ENCODE data around the gene SNRPD2. TPM values are rescaled to one million over a fixed set of nuclear protein-coding genes. Genes with fewer than 3 reads are reported as not detected.

The SNRPD2 gene
- total RNA-seq, 1 donor from 2014 or later = 229 TPM

- Histone ChIP-seq H3K9me3 (no peaks in the 10 kb centered on the region), H3K36me3 (no peaks in the 10 kb centered on the region), H3K27me3 (ENCODE audit: low read depth) (peaks cover 18% of the 10 kb centered on the region), H3K27ac (peak overlapping the region; percentile 85), H3K4me3 (peak overlapping the region; percentile 53), H3K4me1 (peaks cover 56% of the 10 kb centered on the region)
- intact Hi-C loops (cut with DNase I) = no loop called here
- TF ChIP-seq CTCF (IDR thresholded peaks at IDR 0.05) = no peak
- ATAC-seq (no peak), DNase-seq (peak; percentile 53)
Measured at GRCh38 chr19:45640849-45641273, 50.9 kb downstream of the SNRPD2 start.

- Histone ChIP-seq H3K27ac (peak within 1 kb of the TSS; percentile 58), H3K4me3 (peak within 1 kb of the TSS; percentile 70), H3K4me1 (peaks cover 51% of the 10 kb centered on the region), H3K27me3 (ENCODE audit: low read depth) (peaks cover 7% of the 10 kb centered on the region), H3K36me3 (no peaks in the 10 kb centered on the region), H3K9me3 (no peaks in the 10 kb centered on the region)
- DNase-seq (peak; percentile 72), ATAC-seq (peak; percentile 48 to 51)
- TF ChIP-seq CTCF (IDR thresholded peaks at IDR 0.05) = peak; percentile 10
- intact Hi-C loops (cut with DNase I) = no loop called here
Measured at GRCh38 chr19:45638930-45639729, 52.6 kb downstream of the SNRPD2 start, which contains the start of gene EML2. TSS of gene EML2 (minus strand) at chr19:45639397. CDS start at chr19:45639376, 21 bp downstream.

- Histone ChIP-seq H3K36me3 (no peaks in the 10 kb centered on the region), H3K9me3 (no peaks in the 10 kb centered on the region), H3K4me1 (peaks cover 48% of the 10 kb centered on the region), H3K27me3 (ENCODE audit: low read depth) (no peaks in the 10 kb centered on the region), H3K27ac (no peak overlapping the region), H3K4me3 (peak overlapping the region; percentile 70)
- ATAC-seq = no peak
- DNase-seq = no peak
- intact Hi-C loops (cut with DNase I) = no loop called here
- no peak for TF ChIP-seq CTCF (IDR thresholded peaks at IDR 0.05)
Measured at GRCh38 chr19:45637890-45638667, 53.7 kb downstream of the SNRPD2 start.

Small RNA genes lying within 50 kb of the gene (microRNA-seq; reads per million reads assigned to microRNA genes)
- gene MIR330 (ENCODE audit: borderline number of aligned reads) (87.5 reads per million, percentile 49 among the genes with 10 or more reads in this experiment), gene MIR642A (ENCODE audit: borderline number of aligned reads) (not detected), gene MIR642B (ENCODE audit: borderline number of aligned reads) (not detected)

Other genes with a start within 250 kb of the SNRPD2 start
- 18.0 TPM for gene FOSB, start 224.0 kb downstream of the SNRPD2 start, total RNA-seq
- 16.2 TPM for gene RTN2, start 194.9 kb downstream of the SNRPD2 start, total RNA-seq
- gene PPM1N, start 193.5 kb downstream of the SNRPD2 start, total RNA-seq = 1.8 TPM
- gene VASP, start 184.5 kb downstream of the SNRPD2 start, total RNA-seq = 190 TPM
- 11.3 TPM for gene OPA3, start 107.2 kb downstream of the SNRPD2 start, total RNA-seq
- 10.5 TPM for gene GPR4, start 89.7 kb downstream of the SNRPD2 start, total RNA-seq
- 51.4 TPM for gene EML2, start 52.6 kb downstream of the SNRPD2 start, total RNA-seq
- gene GIPR, start 23.7 kb downstream of the SNRPD2 start, total RNA-seq = 7.5 TPM
- 5.0 TPM for gene QPCTL, start 713 bp upstream of the SNRPD2 start, total RNA-seq
- gene FBXO46, start 38.9 kb upstream of the SNRPD2 start, total RNA-seq = 19.3 TPM
- gene MEIOSIN, start 41.5 kb upstream of the SNRPD2 start, total RNA-seq = not detected
- gene SIX5, start 77.3 kb upstream of the SNRPD2 start, total RNA-seq = 16.8 TPM
- gene DMPK, start 90.5 kb upstream of the SNRPD2 start, total RNA-seq = 42.6 TPM
- 47.4 TPM for gene DMWD, start 100.9 kb upstream of the SNRPD2 start, total RNA-seq
- gene RSPH6A, start 123.4 kb upstream of the SNRPD2 start, total RNA-seq = 0.21 TPM
- 73.1 TPM for gene SYMPK, start 171.2 kb upstream of the SNRPD2 start, total RNA-seq
- gene FOXA3, start 172.4 kb upstream of the SNRPD2 start, total RNA-seq = 0.68 TPM
- gene IRF2BP1, start 194.2 kb upstream of the SNRPD2 start, total RNA-seq = 21.4 TPM
- 7.5 TPM for gene MYPOP, start 210.7 kb upstream of the SNRPD2 start, total RNA-seq
- gene NANOS2, start 222.8 kb upstream of the SNRPD2 start, total RNA-seq = not detected